ENCODE measurements around the gene IL20.

IL20 gene

DNA sequence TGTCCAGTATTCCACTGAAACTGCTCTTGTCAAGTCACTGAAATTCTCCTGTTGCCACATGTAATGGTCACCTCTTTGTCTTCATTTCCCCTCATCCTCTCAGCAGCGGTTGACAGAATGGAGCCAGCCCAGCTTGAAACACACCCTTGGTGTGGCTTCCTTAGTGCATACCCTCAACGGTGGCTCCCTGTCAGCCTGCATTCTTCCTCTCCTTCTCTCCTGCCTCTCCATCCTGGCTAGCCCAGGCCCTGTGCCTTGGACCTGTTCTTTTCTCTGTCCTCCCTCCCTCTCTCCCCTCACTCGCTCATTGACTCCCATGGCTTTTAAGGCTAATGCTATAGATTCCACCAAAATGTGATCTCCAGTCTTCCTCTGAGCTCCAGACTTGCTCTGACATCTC lies 52.7 kb downstream of the IL20 start:
- WGBS, 2 experiments = 80 to 84% methylated on average over 3 of the region's 3 CpGs
- no peak overlapping the region for H3K4me3 ChIP-seq (ENCODE audit: insufficient read depth, low read depth, low read length)
- no peaks in the 10 kb centered on the region for H3K4me1 ChIP-seq (ENCODE audit: control insufficient read depth, insufficient read depth, low read length)
- H3K9me3 ChIP-seq (ENCODE audit: control insufficient read depth, low read length) = no peaks in the 10 kb centered on the region
- H3K27me3 ChIP-seq (ENCODE audit: control insufficient read depth, insufficient read depth, low read length, poor library complexity, severe bottlenecking) = peaks cover 6% of the 10 kb centered on the region
- H3K27ac ChIP-seq (ENCODE audit: insufficient read depth, low read depth, low read length, poor library complexity, severe bottlenecking) = no peak overlapping the region
- no peaks in the 10 kb centered on the region for H3K36me3 ChIP-seq (ENCODE audit: control insufficient read depth, insufficient read depth, low read length)

Measured in ectodermal cell (in vitro differentiated cells).